Muscle of leg (tissue), 11 donors: ENCODE data around the gene GALNT1. TPM values are rescaled to one million over a fixed set of nuclear protein-coding genes. Genes with fewer than 3 reads are reported as not detected.
A peak's percentile ranks its signal among the peaks of the same experiment; 100 is the strongest.

Experiments used
- DNase-seq: peaks from one replicate; pipeline ENCODE4 v3.0.0; 2013
- H3K27ac ChIP-seq: one replicate; pipeline ENCODE4 v1.5.1; 2013; ENCODE audit warnings: mild to moderate bottlenecking, low read length, control low read depth
- H3K27me3 ChIP-seq: one replicate; pipeline ENCODE4 v1.6.1; 2013; ENCODE audit warnings: low read length; ENCODE audit not compliant: control insufficient read depth, insufficient read depth
- H3K36me3 ChIP-seq: one replicate; pipeline ENCODE4 v1.6.1; 2013; ENCODE audit warnings: low read length; ENCODE audit not compliant: control insufficient read depth, insufficient read depth
- H3K4me1 ChIP-seq: one replicate; pipeline ENCODE4 v1.6.1; 2013; ENCODE audit warnings: low read length; ENCODE audit not compliant: control insufficient read depth, insufficient read depth
- H3K4me3 ChIP-seq: one replicate; pipeline ENCODE4 v1.5.1; 2013; ENCODE audit warnings: low read length, control low read depth
- H3K9me3 ChIP-seq: replicated peaks from 2 replicates; pipeline ENCODE4 v1.6.1; 2013; ENCODE audit warnings: low read depth, low read length; ENCODE audit not compliant: control insufficient read depth
- WGBS: methylation state at CpG from one replicate; pipeline ENCODE4 v1.1.5; 2013; ENCODE audit warnings: missing lambda C conversion rate; ENCODE audit not compliant: insufficient coverage; 5-methylcytosine and 5-hydroxymethylcytosine counted together
- polyA plus RNA-seq, 8 donors: library from polyadenylated mRNA; unstranded; fragments of 120-200 nt; gene quantifications; one replicate each; pipeline versions ENCODE4 v1.2.1 to v1.2.3, GENCODE V29; 2013; ENCODE audit warnings: inconsistent platforms in 1 of 8, low replicate concordance in 1 of 8; ENCODE audit not compliant: insufficient read length in 8 of 8, insufficient read depth in 1 of 8
- total RNA-seq: library from RNA; stranded (reverse); fragments of 120-200 nt; gene quantifications from one replicate; pipeline ENCODE4 v1.2.4, GENCODE V29; 2013

GALNT1 gene
- total and polyA plus RNA-seq, 9 donors: 61.7 to 96.6 (median 77.2) TPM

DNA sequence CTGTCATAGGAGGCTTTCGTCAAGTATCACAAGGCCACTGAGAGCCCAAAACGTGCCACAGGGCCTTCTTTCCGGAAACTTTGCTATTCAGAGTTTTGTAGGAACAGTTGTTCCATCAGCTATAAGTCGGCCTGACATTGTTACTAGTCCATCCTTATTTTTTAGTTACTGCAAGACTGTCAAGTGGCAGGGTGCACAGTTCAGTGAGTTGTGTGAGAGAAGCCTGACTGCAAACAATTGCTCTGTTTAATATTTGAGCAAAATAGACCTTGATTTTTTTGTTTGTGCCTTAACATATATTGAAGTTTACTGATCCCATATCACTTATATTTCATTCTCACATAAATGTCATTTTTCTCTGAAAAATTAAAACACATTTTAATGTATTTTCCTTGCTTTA lies 110.1 kb downstream of the GALNT1 start:
- Histone ChIP-seq H3K4me1 (no peaks in the 10 kb centered on the region), H3K27ac (no peak overlapping the region), H3K9me3 (no peaks in the 10 kb centered on the region), H3K36me3 (peaks cover 9% of the 10 kb centered on the region), H3K27me3 (no peaks in the 10 kb centered on the region), H3K4me3 (no peak overlapping the region)
- 100% methylated on average over 2 of the region's 4 CpGs for whole genome bisulfite sequencing
- no peak for DNase-seq

- Histone ChIP-seq H3K27me3 (no peaks in the 10 kb centered on the region), H3K27ac (no peak overlapping the region), H3K4me3 (no peak overlapping the region), H3K36me3 (peaks cover 9% of the 10 kb centered on the region), H3K9me3 (no peaks in the 10 kb centered on the region), H3K4me1 (no peaks in the 10 kb centered on the region)
- DNase-seq: no peak
- WGBS: 88% methylated on average over 3 of the region's 3 CpGs
Observed at GRCh38 chr18:35692866-35693265, 111.3 kb downstream of the GALNT1 start.

GRCh38 chr18:35693829-35694228 lies 112.3 kb downstream of the GALNT1 start:
- H3K4me3 ChIP-seq: no peak overlapping the region
- 81% methylated on average over 4 of the region's 4 CpGs for WGBS
- peaks cover 10% of the 10 kb centered on the region for H3K36me3 ChIP-seq
- no peaks in the 10 kb centered on the region for H3K27me3 ChIP-seq
- no peaks in the 10 kb centered on the region for H3K9me3 ChIP-seq
- H3K27ac ChIP-seq: no peak overlapping the region
- DNase-seq: no peak
- no peaks in the 10 kb centered on the region for H3K4me1 ChIP-seq

- H3K4me1 ChIP-seq: no peaks in the 10 kb centered on the region
- peaks cover 11% of the 10 kb centered on the region for H3K36me3 ChIP-seq
- DNase-seq: no peak
- H3K9me3 ChIP-seq: no peaks in the 10 kb centered on the region
- H3K27ac ChIP-seq: no peak overlapping the region
- H3K4me3 ChIP-seq: no peak overlapping the region
- H3K27me3 ChIP-seq: no peaks in the 10 kb centered on the region
- no CpG with 5 or more reads among the region's 2 CpGs for WGBS
Observed at GRCh38 chr18:35694808-35695207, 113.3 kb downstream of the GALNT1 start.

- no peaks in the 10 kb centered on the region for H3K4me1 ChIP-seq
- no CpG with 5 or more reads among the region's 1 CpG for WGBS
- H3K36me3 ChIP-seq: peaks cover 14% of the 10 kb centered on the region
- H3K9me3 ChIP-seq: no peaks in the 10 kb centered on the region
- no peak overlapping the region for H3K27ac ChIP-seq
- DNase-seq: no peak
- H3K27me3 ChIP-seq: no peaks in the 10 kb centered on the region
- no peak overlapping the region for H3K4me3 ChIP-seq
Observed at GRCh38 chr18:35695384-35695783, 113.8 kb downstream of the GALNT1 start.

DNA sequence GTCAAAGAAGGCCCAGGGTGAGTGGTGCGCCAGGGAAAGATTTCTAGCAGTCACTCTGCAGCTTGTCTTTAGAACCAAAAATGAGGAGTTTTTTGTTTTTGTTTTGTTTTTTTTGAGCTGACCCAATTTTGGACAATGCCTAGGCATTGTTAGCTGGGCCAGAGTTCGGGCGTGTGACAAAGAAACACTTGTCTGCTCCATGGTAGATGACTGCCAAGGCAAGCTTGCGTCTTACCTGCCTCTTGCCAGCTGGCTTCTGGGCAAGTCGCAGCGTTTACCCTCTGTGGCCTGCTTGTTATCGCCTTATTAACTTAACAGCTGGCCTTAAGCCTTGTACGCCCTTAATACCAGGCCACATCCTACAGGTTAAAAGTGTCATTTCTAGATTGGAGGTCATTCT lies 114.3 kb downstream of the GALNT1 start:
- no peaks in the 10 kb centered on the region for H3K9me3 ChIP-seq
- H3K36me3 ChIP-seq: peaks cover 18% of the 10 kb centered on the region
- H3K27ac ChIP-seq: no peak overlapping the region
- H3K27me3 ChIP-seq: no peaks in the 10 kb centered on the region
- no peak overlapping the region for H3K4me3 ChIP-seq
- WGBS: 71% methylated on average over 8 of the region's 8 CpGs
- DNase-seq: peak; percentile 32
- no peaks in the 10 kb centered on the region for H3K4me1 ChIP-seq

DNA sequence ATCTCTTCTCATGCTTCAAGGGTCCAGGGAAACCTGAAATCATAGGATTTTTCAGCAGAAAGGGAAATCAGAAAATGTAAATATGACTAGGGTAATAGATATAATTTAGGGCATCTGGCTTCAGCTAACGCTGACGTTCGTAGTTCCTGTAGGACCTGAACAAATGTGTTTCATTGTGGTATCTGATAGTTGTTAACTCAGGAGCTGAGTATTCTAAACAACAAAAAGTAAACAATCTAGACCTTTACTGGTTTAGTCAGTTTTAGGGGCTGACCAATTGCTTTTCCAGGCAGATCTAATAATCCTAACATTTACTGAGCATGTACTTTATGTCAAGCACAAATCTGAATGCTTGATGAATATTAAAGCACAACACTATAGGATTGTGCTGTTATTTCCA lies 114.8 kb downstream of the GALNT1 start:
- Histone ChIP-seq H3K27me3 (no peaks in the 10 kb centered on the region), H3K4me3 (no peak overlapping the region), H3K4me1 (no peaks in the 10 kb centered on the region), H3K36me3 (peaks cover 18% of the 10 kb centered on the region), H3K9me3 (no peaks in the 10 kb centered on the region), H3K27ac (no peak overlapping the region)
- no CpG with 5 or more reads among the region's 3 CpGs for whole genome bisulfite sequencing
- DNase-seq: no peak

DNA sequence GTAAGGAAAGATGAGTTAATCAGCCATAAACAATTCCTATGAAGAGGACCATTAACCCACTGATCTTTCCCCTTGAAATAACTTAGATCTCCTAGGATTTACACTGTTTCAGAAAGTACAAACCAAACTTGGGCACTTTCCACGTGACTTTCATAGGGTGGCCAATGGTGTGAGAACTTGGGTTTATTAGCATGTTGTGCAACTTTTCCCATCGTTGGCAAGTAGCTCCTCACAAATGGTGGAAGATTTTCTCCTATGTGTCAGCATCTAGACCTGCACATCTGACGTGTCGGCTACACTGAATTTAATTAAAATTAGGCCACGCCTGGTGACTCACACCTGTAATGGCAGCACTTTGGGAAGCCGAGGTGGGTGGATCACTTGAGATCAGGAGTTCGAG lies 116.3 kb downstream of the GALNT1 start:
- H3K4me1 ChIP-seq: no peaks in the 10 kb centered on the region
- no peak overlapping the region for H3K27ac ChIP-seq
- H3K27me3 ChIP-seq: no peaks in the 10 kb centered on the region
- H3K9me3 ChIP-seq: no peaks in the 10 kb centered on the region
- H3K4me3 ChIP-seq: no peak overlapping the region
- 95% methylated on average over 4 of the region's 7 CpGs for WGBS
- no peak for DNase-seq
- H3K36me3 ChIP-seq: peaks cover 17% of the 10 kb centered on the region

- no peak for DNase-seq
- peaks cover 11% of the 10 kb centered on the region for H3K36me3 ChIP-seq
- H3K4me3 ChIP-seq: no peak overlapping the region
- no peaks in the 10 kb centered on the region for H3K9me3 ChIP-seq
- H3K4me1 ChIP-seq: no peaks in the 10 kb centered on the region
- no peaks in the 10 kb centered on the region for H3K27me3 ChIP-seq
- no peak overlapping the region for H3K27ac ChIP-seq
Observed at GRCh38 chr18:35703043-35703688, 121.6 kb downstream of the GALNT1 start.

GRCh38 chr18:35705988-35706387 lies 124.4 kb downstream of the GALNT1 start:
- H3K4me1 ChIP-seq: no peaks in the 10 kb centered on the region
- no peaks in the 10 kb centered on the region for H3K9me3 ChIP-seq
- no CpG with 5 or more reads among the region's 10 CpGs for WGBS
- H3K4me3 ChIP-seq: no peak overlapping the region
- H3K27me3 ChIP-seq: no peaks in the 10 kb centered on the region
- peaks cover 6% of the 10 kb centered on the region for H3K36me3 ChIP-seq
- H3K27ac ChIP-seq: no peak overlapping the region
- no peak for DNase-seq

- no peaks in the 10 kb centered on the region for H3K27me3 ChIP-seq
- no peak for DNase-seq
- H3K9me3 ChIP-seq: no peaks in the 10 kb centered on the region
- no CpG with 5 or more reads among the region's 2 CpGs for WGBS
- peaks cover 6% of the 10 kb centered on the region for H3K36me3 ChIP-seq
- no peak overlapping the region for H3K27ac ChIP-seq
- H3K4me3 ChIP-seq: no peak overlapping the region
- H3K4me1 ChIP-seq: no peaks in the 10 kb centered on the region
Observed at GRCh38 chr18:35707247-35707646, 125.7 kb downstream of the GALNT1 start.
